Glomerular visceral epithelial cell (primary cell): Measurements from ENCODE around the gene TSR1.

ENCODE experiments used
- DNase-seq: peaks from one replicate; pipeline ENCODE4 v3.0.0-alpha.2; 2016; ENCODE audit errors: extremely low spot score

The TSR1 gene

GRCh38 chr17:2369039-2369438 lies 32.8 kb upstream of the TSR1 start:
- DNase-seq: no peak

- DNase-seq: no peak
These were observed 32.1 kb upstream of the TSR1 start for GRCh38 chr17:2368359-2368758.

- DNase-seq: no peak
These were observed 30.7 kb upstream of the TSR1 start for GRCh38 chr17:2366747-2367494.

GRCh38 chr17:2365132-2365531 lies 28.9 kb upstream of the TSR1 start:
- DNase-seq: no peak

- no peak for DNase-seq
These were observed 28.5 kb upstream of the TSR1 start for GRCh38 chr17:2364763-2365116.

- no peak for DNase-seq
These were observed 27.9 kb upstream of the TSR1 start for GRCh38 chr17:2363851-2364762.

GRCh38 chr17:2363318-2363717 lies 27.1 kb upstream of the TSR1 start:
- DNase-seq: no peak

GRCh38 chr17:2362881-2363280 lies 26.6 kb upstream of the TSR1 start:
- DNase-seq: no peak

GRCh38 chr17:2362416-2362815 lies 26.2 kb upstream of the TSR1 start:
- no peak for DNase-seq

GRCh38 chr17:2362016-2362415 lies 25.8 kb upstream of the TSR1 start:
- DNase-seq: no peak

- no peak for DNase-seq
These were observed 24.9 kb upstream of the TSR1 start for GRCh38 chr17:2361010-2361760.

GRCh38 chr17:2357931-2358434 lies 21.7 kb upstream of the TSR1 start:
- no peak for DNase-seq

- DNase-seq: no peak
These were observed 21.0 kb upstream of the TSR1 start for GRCh38 chr17:2357237-2357636.

- no peak for DNase-seq
These were observed 18.1 kb upstream of the TSR1 start for GRCh38 chr17:2354311-2354710.

GRCh38 chr17:2351269-2351668 lies 15.0 kb upstream of the TSR1 start:
- DNase-seq: no peak

GRCh38 chr17:2347805-2348685 lies 11.8 kb upstream of the TSR1 start:
- peak; percentile 79 for DNase-seq

- no peak for DNase-seq
These were observed 10.2 kb upstream of the TSR1 start for GRCh38 chr17:2346475-2346874.

GRCh38 chr17:2344528-2344927 lies 8.3 kb upstream of the TSR1 start:
- no peak for DNase-seq

- DNase-seq: no peak
These were observed 7.2 kb upstream of the TSR1 start for GRCh38 chr17:2343421-2343820.

GRCh38 chr17:2338315-2338657 lies 2.0 kb upstream of the TSR1 start:
- DNase-seq: peak; percentile 20
